GM19240 (cell line): ENCODE data around the gene KCNE1.
"Not testable (repeated sequence)": the region's sequence is repeated elsewhere in the genome, so short reads cannot be mapped to it uniquely, and the experiment has no call there.

Experiments
- DNase-seq: peaks from one replicate; pipeline ENCODE4 v3.0.0; 2011; ENCODE audit warnings: low spot score; ENCODE audit not compliant: insufficient read length

The KCNE1 gene

GRCh38 chr21:34513129-34513675 lies 1.2 kb upstream of the KCNE1 start:
- no peak for DNase-seq

GRCh38 chr21:34511181-34511580 lies 829 bp downstream of the KCNE1 start:
- DNase-seq = no peak

- peak; percentile 46 for DNase-seq
Observed at GRCh38 chr21:34510148-34511142, 1.6 kb downstream of the KCNE1 start.

- no peak for DNase-seq
Observed at GRCh38 chr21:34509151-34509550, 2.9 kb downstream of the KCNE1 start.

- no peak for DNase-seq
Observed at GRCh38 chr21:34504595-34504994, 7.4 kb downstream of the KCNE1 start.

- DNase-seq = no peak
Observed at GRCh38 chr21:34502480-34503106, 9.4 kb downstream of the KCNE1 start.

- DNase-seq = no peak
Observed at GRCh38 chr21:34501716-34502115, 10.3 kb downstream of the KCNE1 start.

GRCh38 chr21:34500191-34500590 lies 11.8 kb downstream of the KCNE1 start:
- no peak for DNase-seq

GRCh38 chr21:34499116-34499515 lies 12.9 kb downstream of the KCNE1 start:
- no peak for DNase-seq

GRCh38 chr21:34498623-34499022 lies 13.4 kb downstream of the KCNE1 start:
- no peak for DNase-seq

- DNase-seq = not testable (repeated sequence)
Observed at GRCh38 chr21:34483854-34484253, 28.2 kb downstream of the KCNE1 start.

GRCh38 chr21:34483435-34483834 lies 28.6 kb downstream of the KCNE1 start:
- DNase-seq = not testable (repeated sequence)

- DNase-seq = not testable (repeated sequence)
Observed at GRCh38 chr21:34467333-34467732, 44.7 kb downstream of the KCNE1 start.

- DNase-seq = not testable (repeated sequence)
Observed at GRCh38 chr21:34459426-34459825, 52.6 kb downstream of the KCNE1 start.

GRCh38 chr21:34458266-34458665 lies 53.7 kb downstream of the KCNE1 start:
- DNase-seq = not testable (repeated sequence)

- DNase-seq = not testable (repeated sequence)
Observed at GRCh38 chr21:34456180-34456579, 55.8 kb downstream of the KCNE1 start.

- not testable (repeated sequence) for DNase-seq
Observed at GRCh38 chr21:34455628-34456027, 56.4 kb downstream of the KCNE1 start.

GRCh38 chr21:34447018-34447417 lies 65.0 kb downstream of the KCNE1 start:
- not testable (repeated sequence) for DNase-seq

- DNase-seq = not testable (repeated sequence)
Observed at GRCh38 chr21:34443486-34443885, 68.5 kb downstream of the KCNE1 start.

- DNase-seq = not testable (repeated sequence)
Observed at GRCh38 chr21:34429710-34430109, 82.3 kb downstream of the KCNE1 start.

- not testable (repeated sequence) for DNase-seq
Observed at GRCh38 chr21:34428441-34428840, 83.6 kb downstream of the KCNE1 start.

- DNase-seq = not testable (repeated sequence)
Observed at GRCh38 chr21:34427339-34427738, 84.7 kb downstream of the KCNE1 start.
